Endometrium (tissue), 2 donors: ENCODE measurements around the gene MYCBP2.
"Not testable (repeated sequence)": the region's sequence is repeated elsewhere in the genome, so short reads cannot be mapped to it uniquely, and the experiment has no call there.

Experiments used
- FAIRE-seq: peaks from 2 replicates; lab custom pipeline; 2012; peaks lifted over from hg19 to GRCh38; lab: Jason Lieb, UNC
- donor health status: control.
- donor health status: control.

The MYCBP2 gene

GRCh38 chr13:77207943-77208342, 119.0 kb downstream of the MYCBP2 start:
- no peak for FAIRE-seq

- FAIRE-seq = not testable (repeated sequence)
Observed at GRCh38 chr13:77198995-77199394, 127.9 kb downstream of the MYCBP2 start.

- FAIRE-seq = no peak
Observed at GRCh38 chr13:77196052-77196618, 130.8 kb downstream of the MYCBP2 start.

GRCh38 chr13:77190349-77190958, 136.4 kb downstream of the MYCBP2 start:
- no peak for FAIRE-seq

GRCh38 chr13:77185721-77186120, 141.2 kb downstream of the MYCBP2 start:
- FAIRE-seq = no peak

- no peak for FAIRE-seq
Observed at GRCh38 chr13:77184455-77184854, 142.4 kb downstream of the MYCBP2 start.

- FAIRE-seq = no peak
Observed at GRCh38 chr13:77180011-77180410, 146.9 kb downstream of the MYCBP2 start.

- FAIRE-seq = no peak
Observed at GRCh38 chr13:77177646-77178045, 149.2 kb downstream of the MYCBP2 start.

- no peak for FAIRE-seq
Observed at GRCh38 chr13:77176350-77176749, 150.5 kb downstream of the MYCBP2 start.

GRCh38 chr13:77172650-77173049, 154.2 kb downstream of the MYCBP2 start:
- no peak for FAIRE-seq

- FAIRE-seq = no peak
Observed at GRCh38 chr13:77171451-77171850, 155.4 kb downstream of the MYCBP2 start.

- no peak for FAIRE-seq
Observed at GRCh38 chr13:77168237-77168636, 158.7 kb downstream of the MYCBP2 start.

GRCh38 chr13:77150651-77151050, 176.2 kb downstream of the MYCBP2 start:
- no peak for FAIRE-seq

GRCh38 chr13:77143431-77143830, 183.5 kb downstream of the MYCBP2 start:
- no peak for FAIRE-seq

- no peak for FAIRE-seq
Observed at GRCh38 chr13:77139306-77139705, 187.6 kb downstream of the MYCBP2 start.

- FAIRE-seq = no peak
Observed at GRCh38 chr13:77138813-77139212, 188.1 kb downstream of the MYCBP2 start.

- peak; percentile 79 for FAIRE-seq
Observed at GRCh38 chr13:77136902-77137420, 189.9 kb downstream of the MYCBP2 start.

GRCh38 chr13:77124423-77124822, 202.5 kb downstream of the MYCBP2 start:
- FAIRE-seq = no peak

- FAIRE-seq = no peak
Observed at GRCh38 chr13:77118134-77118533, 208.8 kb downstream of the MYCBP2 start.

- FAIRE-seq = no peak
Observed at GRCh38 chr13:77114271-77114670, 212.6 kb downstream of the MYCBP2 start.

GRCh38 chr13:77113496-77113895, 213.4 kb downstream of the MYCBP2 start:
- no peak for FAIRE-seq

GRCh38 chr13:77105051-77105450, 221.8 kb downstream of the MYCBP2 start:
- no peak for FAIRE-seq

GRCh38 chr13:77099415-77099814, 227.5 kb downstream of the MYCBP2 start:
- no peak for FAIRE-seq

- no peak for FAIRE-seq
Observed at GRCh38 chr13:77095288-77095687, 231.6 kb downstream of the MYCBP2 start.
